ENCODE results near the gene EHHADH.

Gene EHHADH

GRCh38 chr3:185205865-185206264 lies 48.0 kb downstream of the EHHADH start:
- TF ChIP-seq CTCF (IDR thresholded peaks at IDR 0.05; ENCODE audit: extremely low read depth, insufficient read depth, missing control alignments), result no peak
- no peak for DNase-seq (ENCODE audit: low spot score)
- in situ Hi-C loops (cut with MboI; ENCODE audit: low pct_unique_long_range_greater_than_20kb, low sequenced_read_pairs, unreplicated experiment), result no loop called here

- no peak for TF ChIP-seq CTCF (IDR thresholded peaks at IDR 0.05; ENCODE audit: extremely low read depth, insufficient read depth, missing control alignments)
- DNase-seq (ENCODE audit: low spot score), result no peak
- in situ Hi-C loops (cut with MboI; ENCODE audit: low pct_unique_long_range_greater_than_20kb, low sequenced_read_pairs, unreplicated experiment), result no loop called here
Observed at GRCh38 chr3:185204894-185205293, 49.0 kb downstream of the EHHADH start.

GRCh38 chr3:185200639-185201038 lies 53.2 kb downstream of the EHHADH start:
- no peak for DNase-seq (ENCODE audit: low spot score)
- in situ Hi-C loops (cut with MboI; ENCODE audit: low pct_unique_long_range_greater_than_20kb, low sequenced_read_pairs, unreplicated experiment), result no loop called here
- TF ChIP-seq CTCF (IDR thresholded peaks at IDR 0.05; ENCODE audit: extremely low read depth, insufficient read depth, missing control alignments), result no peak

- in situ Hi-C loops (cut with MboI; ENCODE audit: low pct_unique_long_range_greater_than_20kb, low sequenced_read_pairs, unreplicated experiment), result loop anchor here (25.0 kb wide), 1 partner anchor 312 kb away; no protein-coding TSS in a partner anchor
- no peak for TF ChIP-seq CTCF (IDR thresholded peaks at IDR 0.05; ENCODE audit: extremely low read depth, insufficient read depth, missing control alignments)
- no peak for DNase-seq (ENCODE audit: low spot score)
Observed at GRCh38 chr3:185199671-185200070, 54.2 kb downstream of the EHHADH start.

- no peak for TF ChIP-seq CTCF (IDR thresholded peaks at IDR 0.05; ENCODE audit: extremely low read depth, insufficient read depth, missing control alignments)
- no peak for DNase-seq (ENCODE audit: low spot score)
- in situ Hi-C loops (cut with MboI; ENCODE audit: low pct_unique_long_range_greater_than_20kb, low sequenced_read_pairs, unreplicated experiment), result loop anchor here (25.0 kb wide), 1 partner anchor 312 kb away; no protein-coding TSS in a partner anchor
Observed at GRCh38 chr3:185199206-185199605, 54.6 kb downstream of the EHHADH start.

GRCh38 chr3:185197068-185197467 lies 56.8 kb downstream of the EHHADH start:
- no peak for TF ChIP-seq CTCF (IDR thresholded peaks at IDR 0.05; ENCODE audit: extremely low read depth, insufficient read depth, missing control alignments)
- in situ Hi-C loops (cut with MboI; ENCODE audit: low pct_unique_long_range_greater_than_20kb, low sequenced_read_pairs, unreplicated experiment), result loop anchor here (25.0 kb wide), 1 partner anchor 310 kb away; no protein-coding TSS in a partner anchor
- DNase-seq (ENCODE audit: low spot score), result no peak

GRCh38 chr3:185195652-185196051 lies 58.2 kb downstream of the EHHADH start:
- TF ChIP-seq CTCF (IDR thresholded peaks at IDR 0.05; ENCODE audit: extremely low read depth, insufficient read depth, missing control alignments), result no peak
- DNase-seq (ENCODE audit: low spot score), result no peak
- in situ Hi-C loops (cut with MboI; ENCODE audit: low pct_unique_long_range_greater_than_20kb, low sequenced_read_pairs, unreplicated experiment), result loop anchor here (25.0 kb wide), 1 partner anchor 308 kb away; no protein-coding TSS in a partner anchor

All from GM13977 (cell line).